Measurements from ENCODE around the gene RPLP1.

Gene RPLP1

GRCh38 chr15:69452692-69453521 lies at the start of gene RPLP1:
Gene RPLP1, plus strand, starts transcription at chr15:69452818. Its CDS starts 131 bp downstream, at chr15:69452949.
- DNase-seq (ENCODE audit: low spot score): peak; percentile 96

GRCh38 chr15:69403594-69403993 lies 49.0 kb upstream of the RPLP1 start:
- peak; percentile 62 for DNase-seq (ENCODE audit: low spot score)

GRCh38 chr15:69405110-69405509 lies 47.5 kb upstream of the RPLP1 start:
- DNase-seq (ENCODE audit: low spot score): no peak

- no peak for DNase-seq (ENCODE audit: low spot score)
These were observed 44.8 kb upstream of the RPLP1 start for GRCh38 chr15:69407719-69408400.

GRCh38 chr15:69408841-69409240 lies 43.8 kb upstream of the RPLP1 start:
- DNase-seq (ENCODE audit: low spot score): no peak

GRCh38 chr15:69410248-69410874 lies 42.3 kb upstream of the RPLP1 start:
- no peak for DNase-seq (ENCODE audit: low spot score)

- no peak for DNase-seq (ENCODE audit: low spot score)
These were observed 40.3 kb upstream of the RPLP1 start for GRCh38 chr15:69412274-69412673.

GRCh38 chr15:69412701-69413100 lies 39.9 kb upstream of the RPLP1 start:
- DNase-seq (ENCODE audit: low spot score): no peak

GRCh38 chr15:69413822-69414700 lies 38.6 kb upstream of the RPLP1 start, which contains the start of gene KIF23:
Gene KIF23, plus strand, starts transcription at chr15:69414349. Its CDS starts 117 bp downstream, at chr15:69414466.
- peak; percentile 97 for DNase-seq (ENCODE audit: low spot score)

GRCh38 chr15:69414701-69415167 lies 37.9 kb upstream of the RPLP1 start:
- DNase-seq (ENCODE audit: low spot score): peak; percentile 87

GRCh38 chr15:69415381-69415780 lies 37.2 kb upstream of the RPLP1 start:
- no peak for DNase-seq (ENCODE audit: low spot score)

GRCh38 chr15:69417581-69417980 lies 35.0 kb upstream of the RPLP1 start:
- DNase-seq (ENCODE audit: low spot score): no peak

GRCh38 chr15:69421498-69421897 lies 31.1 kb upstream of the RPLP1 start:
- DNase-seq (ENCODE audit: low spot score): no peak

GRCh38 chr15:69422336-69422895 lies 30.2 kb upstream of the RPLP1 start:
- DNase-seq (ENCODE audit: low spot score): no peak

- no peak for DNase-seq (ENCODE audit: low spot score)
These were observed 28.6 kb upstream of the RPLP1 start for GRCh38 chr15:69424001-69424400.

- DNase-seq (ENCODE audit: low spot score): no peak
These were observed 27.7 kb upstream of the RPLP1 start for GRCh38 chr15:69424748-69425413.

- no peak for DNase-seq (ENCODE audit: low spot score)
These were observed 18.8 kb upstream of the RPLP1 start for GRCh38 chr15:69433831-69434230.

GRCh38 chr15:69434238-69434637 lies 18.4 kb upstream of the RPLP1 start:
- no peak for DNase-seq (ENCODE audit: low spot score)

- no peak for DNase-seq (ENCODE audit: low spot score)
These were observed 17.9 kb upstream of the RPLP1 start for GRCh38 chr15:69434679-69435078.

- no peak for DNase-seq (ENCODE audit: low spot score)
These were observed 16.6 kb upstream of the RPLP1 start for GRCh38 chr15:69435985-69436384.

- no peak for DNase-seq (ENCODE audit: low spot score)
These were observed 15.7 kb upstream of the RPLP1 start for GRCh38 chr15:69436951-69437350.
